Prostate gland (tissue), 2 donors: ENCODE data around the gene TFRC. TPM values are rescaled to one million over a fixed set of nuclear protein-coding genes. Genes with fewer than 3 reads are reported as not detected.

ENCODE experiments used
- DNase-seq: peaks from one replicate; pipeline ENCODE4 v3.0.0-alpha.2; 2019; ENCODE audit warnings: low spot score
- H3K27ac ChIP-seq, 2 donors: fragments of 200-600 bp; sonication (generic); 2 replicates each; pipeline ENCODE4 v1.5.1; 2017 to 2019
- H3K27me3 ChIP-seq: fragments of 200-600 bp; sonication (generic); replicated peaks from 2 replicates; pipeline ENCODE4 v1.5.1; 2019; ENCODE audit not compliant: insufficient read depth
- H3K36me3 ChIP-seq, 2 donors: fragments of 200-600 bp; sonication (generic); 1 replicate in 1 of 2; 2 replicates in 1 of 2; pipeline versions ENCODE4 v1.5.1 to v1.8.1; 2017 to 2019
- H3K4me1 ChIP-seq: fragments of 200-600 bp; sonication (generic); replicated peaks from 2 replicates; pipeline ENCODE4 v1.5.1; 2019
- H3K4me3 ChIP-seq, 2 donors: fragments of 200-600 bp; sonication (generic); 2 replicates each; pipeline ENCODE4 v1.5.1; 2017 to 2019
- H3K9me3 ChIP-seq: fragments of 200-600 bp; sonication (generic); 2 replicates; pipeline ENCODE4 v1.5.1; 2017
- CTCF ChIP-seq, 4 experiments: fragments of 200-600 bp in 2 of 4; fragments of 450-650 bp in 2 of 4; sonication (generic) in 2 of 4; IDR thresholded peaks; 1 replicate in 3 of 4; 2 replicates in 1 of 4; pipeline ENCODE4 v1.5.1; 2016 to 2019; ENCODE audit warnings: antibody characterized with exemption in 4 of 4, mild to moderate bottlenecking in 2 of 4, moderate library complexity in 2 of 4
- POLR2A ChIP-seq: fragments of 450-650 bp; IDR thresholded peaks from one replicate; pipeline ENCODE4 v1.6.1; 2016; ENCODE audit warnings: antibody characterized with exemption, mild to moderate bottlenecking
- POLR2AphosphoS5 ChIP-seq: sonication (generic); formaldehyde crosslinking; IDR thresholded peaks from one replicate; pipeline ENCODE4 v1.6.1; 2017; ENCODE audit warnings: antibody characterized with exemption
- WGBS: methylation state at CpG from one replicate; pipeline ENCODE4 v1.1.5; 2018; 5-methylcytosine and 5-hydroxymethylcytosine counted together
- intact Hi-C: fragments of 100-400 bp; cut with DNase I; formaldehyde crosslinking; loops from one replicate; pipeline ENCODE4 v1.14.2; 2022
- total RNA-seq, 2 donors: library from RNA; depleted of rRNA; stranded (reverse); fragments of >200 nt; gene quantifications; one replicate each; pipeline ENCODE4 v1.1.0, GENCODE V29; 2016

The TFRC gene
- total RNA-seq, 2 donors from 2014 or later, result 33.8 to 68.1 TPM

- H3K4me3 ChIP-seq, result no peak overlapping the region
- no peaks in the 10 kb centered on the region for H3K27me3 ChIP-seq
- H3K4me1 ChIP-seq, result peaks cover 6% of the 10 kb centered on the region
- intact Hi-C loops, result no loop called here
- H3K36me3 ChIP-seq, result no peaks in the 10 kb centered on the region
- TF ChIP-seq POLR2AphosphoS5 (no peak), POLR2A (no peak), CTCF (IDR thresholded peaks at IDR 0.05) (no peak)
- DNase-seq, result no peak
- WGBS, result 94% methylated on average over 8 of the region's 8 CpGs
- no peak overlapping the region for H3K27ac ChIP-seq
- no peaks in the 10 kb centered on the region for H3K9me3 ChIP-seq
Observed at GRCh38 chr3:196122688-196123046, 40.8 kb upstream of the TFRC start.

- Histone ChIP-seq H3K9me3 (no peaks in the 10 kb centered on the region), H3K27me3 (no peaks in the 10 kb centered on the region), H3K36me3 (no peaks in the 10 kb centered on the region), H3K4me1 (peaks cover 6% of the 10 kb centered on the region), H3K4me3 (no peak overlapping the region), H3K27ac (no peak overlapping the region)
- no peak for DNase-seq
- WGBS, result 69% methylated on average over 16 of the region's 16 CpGs
- TF ChIP-seq POLR2A (no peak), POLR2AphosphoS5 (no peak), CTCF (IDR thresholded peaks at IDR 0.05) (no peak)
- intact Hi-C loops, result no loop called here
Observed at GRCh38 chr3:196122021-196122687, 40.3 kb upstream of the TFRC start.

DNA sequence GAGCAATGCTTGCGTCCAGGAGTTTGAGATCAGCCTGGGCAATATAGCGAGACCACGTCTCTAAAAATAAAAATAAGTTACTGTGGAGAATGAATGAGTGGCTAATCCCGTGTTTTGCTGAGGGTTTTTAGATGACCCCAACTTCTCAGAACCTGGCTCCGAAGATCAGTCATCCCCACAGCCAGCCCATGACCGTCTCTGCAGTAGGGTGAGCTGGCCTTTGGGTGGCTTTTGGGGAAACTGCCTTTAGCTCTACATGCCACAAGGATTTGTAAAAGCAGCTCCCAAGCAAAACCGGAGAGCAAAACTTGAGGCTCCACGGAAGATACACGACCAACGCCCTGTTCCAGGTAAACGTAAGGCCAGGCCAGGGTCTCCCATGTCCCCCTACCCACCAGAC, 39.2 kb upstream of the TFRC start:
- TF ChIP-seq CTCF (IDR thresholded peaks at IDR 0.05), result no peak
- no peak for TF ChIP-seq POLR2AphosphoS5
- TF ChIP-seq POLR2A, result no peak
- peaks cover 6% of the 10 kb centered on the region for H3K4me1 ChIP-seq
- H3K4me3 ChIP-seq, result no peak overlapping the region
- H3K27me3 ChIP-seq, result no peaks in the 10 kb centered on the region
- DNase-seq, result no peak
- H3K36me3 ChIP-seq, result no peaks in the 10 kb centered on the region
- intact Hi-C loops, result no loop called here
- 93% methylated on average over 11 of the region's 11 CpGs for WGBS
- H3K9me3 ChIP-seq, result no peaks in the 10 kb centered on the region
- no peak overlapping the region for H3K27ac ChIP-seq

DNA sequence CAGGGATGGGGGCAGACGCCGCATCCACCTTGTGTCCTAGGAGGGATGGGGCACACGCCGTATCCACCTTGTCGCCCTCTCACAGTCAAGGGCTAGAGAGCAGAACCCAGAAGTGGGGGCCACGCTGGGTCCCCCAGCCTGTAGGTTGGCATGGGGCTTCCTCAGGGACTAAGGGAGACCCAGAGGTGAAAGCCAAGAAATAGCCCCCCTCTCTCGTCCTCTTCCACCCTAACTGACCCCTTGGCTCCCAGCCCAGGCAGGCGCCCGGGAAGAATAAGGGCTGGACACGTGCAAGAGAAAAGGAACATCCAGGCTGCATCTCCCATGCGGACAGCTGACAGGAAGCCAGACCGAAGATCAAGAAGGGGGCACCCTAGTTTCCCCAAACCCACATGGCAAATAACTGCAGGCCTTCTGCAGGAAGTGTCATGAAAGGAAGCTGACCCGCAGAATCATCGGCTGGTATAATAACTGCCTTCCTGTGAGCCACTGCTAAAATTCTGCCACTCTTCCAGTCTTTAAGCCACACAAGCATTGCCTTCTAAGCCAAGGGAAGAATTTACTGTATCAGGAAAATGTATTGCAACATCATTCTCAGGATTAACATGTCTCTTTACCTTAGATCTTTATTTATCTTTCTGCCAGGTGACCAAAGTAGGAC, 38.5 kb upstream of the TFRC start:
- WGBS, result 52% methylated on average over 14 of the region's 14 CpGs
- DNase-seq, result peak; percentile 23

More for the DNA sequence above, 38.5 kb upstream of the TFRC start:
- intact Hi-C loops, result no loop called here
- H3K9me3 ChIP-seq, result no peaks in the 10 kb centered on the region
- no peak overlapping the region for H3K27ac ChIP-seq
- no peaks in the 10 kb centered on the region for H3K27me3 ChIP-seq
- TF ChIP-seq POLR2A, result no peak
- TF ChIP-seq POLR2AphosphoS5, result peak; percentile 82
- no peak for TF ChIP-seq CTCF (IDR thresholded peaks at IDR 0.05)
- H3K4me3 ChIP-seq, result no peak overlapping the region
- H3K36me3 ChIP-seq, result no peaks in the 10 kb centered on the region
- H3K4me1 ChIP-seq, result peaks cover 6% of the 10 kb centered on the region
